ENCODE results near the gene PLPP3.
A peak's percentile ranks its signal among the peaks of the same experiment; 100 is the strongest.

PLPP3 gene

GRCh38 chr1:56510642-56511021 lies 68.7 kb downstream of the PLPP3 start:
- peaks cover 56% of the 10 kb centered on the region for H3K36me3 Mint-ChIP-seq (ENCODE audit: low read depth)
- no peak for TF ChIP-seq CTCF (IDR thresholded peaks at IDR 0.05)

GRCh38 chr1:56509713-56510641 lies 69.4 kb downstream of the PLPP3 start:
- no peak for TF ChIP-seq CTCF (IDR thresholded peaks at IDR 0.05)
- Mint-ChIP-seq H3K4me3 (peak overlapping the region; percentile 67), H3K27me3 (ENCODE audit: low read depth, poor library complexity) (peaks cover 3% of the 10 kb centered on the region), H3K27ac (peak overlapping the region; percentile 81), H3K36me3 (ENCODE audit: low read depth) (peaks cover 57% of the 10 kb centered on the region), H3K4me1 (peaks cover 82% of the 10 kb centered on the region), H3K9me3 (peaks cover 3% of the 10 kb centered on the region)
- DNase-seq = peak; percentile 40

More at GRCh38 chr1:56510642-56511021, 68.7 kb downstream of the PLPP3 start:
- H3K4me3 Mint-ChIP-seq = peak overlapping the region; percentile 67
- peaks cover 76% of the 10 kb centered on the region for H3K4me1 Mint-ChIP-seq
- peaks cover 3% of the 10 kb centered on the region for H3K9me3 Mint-ChIP-seq
- DNase-seq = no peak
- peak overlapping the region; percentile 83 for H3K27ac Mint-ChIP-seq
- peaks cover 3% of the 10 kb centered on the region for H3K27me3 Mint-ChIP-seq (ENCODE audit: low read depth, poor library complexity)

GRCh38 chr1:56508523-56508983 lies 70.8 kb downstream of the PLPP3 start:
- no peak for TF ChIP-seq CTCF (IDR thresholded peaks at IDR 0.05)
- Mint-ChIP-seq H3K4me1 (peaks cover 82% of the 10 kb centered on the region), H3K36me3 (ENCODE audit: low read depth) (peaks cover 69% of the 10 kb centered on the region), H3K9me3 (peaks cover 3% of the 10 kb centered on the region), H3K4me3 (no peak overlapping the region), H3K27ac (no peak overlapping the region), H3K27me3 (ENCODE audit: low read depth, poor library complexity) (no peaks in the 10 kb centered on the region)
- DNase-seq = no peak

- Mint-ChIP-seq H3K27ac (no peak overlapping the region), H3K4me1 (peaks cover 77% of the 10 kb centered on the region)
- TF ChIP-seq CTCF (IDR thresholded peaks at IDR 0.05) = no peak
Measured at GRCh38 chr1:56507925-56508522, 71.3 kb downstream of the PLPP3 start.

GRCh38 chr1:56506951-56507491 lies 72.3 kb downstream of the PLPP3 start:
- no peak for DNase-seq
- H3K4me3 Mint-ChIP-seq = peak overlapping the region; percentile 43
- H3K27me3 Mint-ChIP-seq (ENCODE audit: low read depth, poor library complexity) = no peaks in the 10 kb centered on the region
- peaks cover 3% of the 10 kb centered on the region for H3K9me3 Mint-ChIP-seq
- no peak overlapping the region for H3K27ac Mint-ChIP-seq
- H3K36me3 Mint-ChIP-seq (ENCODE audit: low read depth) = peaks cover 73% of the 10 kb centered on the region
- no peak for TF ChIP-seq CTCF (IDR thresholded peaks at IDR 0.05)
- H3K4me1 Mint-ChIP-seq = peaks cover 69% of the 10 kb centered on the region

More at GRCh38 chr1:56507925-56508522, 71.3 kb downstream of the PLPP3 start:
- no peak overlapping the region for H3K4me3 Mint-ChIP-seq
- H3K9me3 Mint-ChIP-seq = peaks cover 3% of the 10 kb centered on the region
- peaks cover 68% of the 10 kb centered on the region for H3K36me3 Mint-ChIP-seq (ENCODE audit: low read depth)
- DNase-seq = no peak
- no peaks in the 10 kb centered on the region for H3K27me3 Mint-ChIP-seq (ENCODE audit: low read depth, poor library complexity)
